ENCODE measurements around the gene CD63.

Gene CD63

GRCh38 chr12:55698965-55699364 is 29.8 kb downstream of the CD63 start:
- no peak for TF ChIP-seq CTCF (IDR thresholded peaks at IDR 0.05; ENCODE audit: low read depth, low read length, missing control alignments)
- DNase-seq (ENCODE audit: extremely low read depth, low read depth): no peak
- H3K4me3 ChIP-seq (replicated peaks; ENCODE audit: low read depth, low read length): no peak overlapping the region

GRCh38 chr12:55698241-55698955 is 30.4 kb downstream of the CD63 start:
- no peak overlapping the region for H3K4me3 ChIP-seq (replicated peaks; ENCODE audit: low read depth, low read length)
- TF ChIP-seq CTCF (IDR thresholded peaks at IDR 0.05; ENCODE audit: low read depth, low read length, missing control alignments): no peak
- DNase-seq (ENCODE audit: extremely low read depth, low read depth): no peak

- no peak overlapping the region for H3K4me3 ChIP-seq (replicated peaks; ENCODE audit: low read depth, low read length)
- DNase-seq (ENCODE audit: extremely low read depth, low read depth): no peak
- TF ChIP-seq CTCF (IDR thresholded peaks at IDR 0.05; ENCODE audit: low read depth, low read length, missing control alignments): no peak
These were observed 31.1 kb downstream of the CD63 start for GRCh38 chr12:55697686-55698085.

- DNase-seq (ENCODE audit: extremely low read depth, low read depth): no peak
- no peak overlapping the region for H3K4me3 ChIP-seq (replicated peaks; ENCODE audit: low read depth, low read length)
- TF ChIP-seq CTCF (IDR thresholded peaks at IDR 0.05; ENCODE audit: low read depth, low read length, missing control alignments): no peak
These were observed 31.9 kb downstream of the CD63 start for GRCh38 chr12:55696796-55697462.

DNA sequence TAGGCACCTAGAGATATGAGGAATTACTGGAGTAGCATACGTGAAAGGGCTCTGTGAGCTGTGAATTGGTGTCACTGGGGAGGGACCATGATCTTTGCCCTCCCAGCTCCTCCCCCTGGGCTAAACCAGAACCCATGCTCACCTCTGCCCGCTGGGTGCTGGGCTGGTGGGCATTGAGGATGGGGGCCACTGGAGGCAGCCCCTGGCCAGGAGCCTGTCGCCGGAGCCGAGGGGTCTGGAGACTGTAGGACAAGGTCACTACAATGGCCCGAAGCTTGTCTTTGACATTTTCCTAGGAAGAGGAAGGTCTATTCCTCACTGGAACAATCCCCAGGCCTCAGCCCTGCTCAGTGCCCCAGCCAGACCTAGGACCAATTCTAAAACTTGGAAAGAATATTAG is 32.7 kb downstream of the CD63 start:
- TF ChIP-seq CTCF (IDR thresholded peaks at IDR 0.05; ENCODE audit: low read depth, low read length, missing control alignments): no peak
- no peak overlapping the region for H3K4me3 ChIP-seq (replicated peaks; ENCODE audit: low read depth, low read length)
- no peak for DNase-seq (ENCODE audit: extremely low read depth, low read depth)

GRCh38 chr12:55695349-55695748 is 33.5 kb downstream of the CD63 start:
- TF ChIP-seq CTCF (IDR thresholded peaks at IDR 0.05; ENCODE audit: low read depth, low read length, missing control alignments): no peak
- DNase-seq (ENCODE audit: extremely low read depth, low read depth): no peak
- no peak overlapping the region for H3K4me3 ChIP-seq (replicated peaks; ENCODE audit: low read depth, low read length)
